ENCODE results near the gene EPS8L2. TPM values are rescaled to one million over a fixed set of nuclear protein-coding genes. Genes with fewer than 3 reads are reported as not detected.

The EPS8L2 gene
- total and polyA plus RNA-seq, 2 of the 13 experiments (the other 11 are each of a cell fraction or from before 2014, with no cell fraction given) = 89.3 to 416 TPM

- TF ChIP-seq JUN (CRISPR knock-in tag; IDR thresholded peaks at IDR 0.05) (no peak), REXO4 (CRISPR knock-in tag; IDR thresholded peaks at IDR 0.05; ENCODE audit: borderline replicate concordance) (no peak), ZNF510 (CRISPR knock-in tag; IDR thresholded peaks at IDR 0.05; ENCODE audit: low read depth) (no peak), ZMAT3 (CRISPR knock-in tag; conservative IDR thresholded peaks at IDR 0.05) (no peak), SMAD3 (CRISPR knock-in tag; IDR thresholded peaks at IDR 0.05) (no peak), NR1H2 (CRISPR knock-in tag; IDR thresholded peaks at IDR 0.05; ENCODE audit: borderline replicate concordance, low read depth) (no peak), ZNF224 (CRISPR knock-in tag; IDR thresholded peaks at IDR 0.05) (no peak), NKX3-1 (CRISPR knock-in tag; IDR thresholded peaks at IDR 0.05) (no peak), ZNF746 (CRISPR knock-in tag; IDR thresholded peaks at IDR 0.05) (no peak), SALL2 (CRISPR knock-in tag; IDR thresholded peaks at IDR 0.05) (no peak), GFI1 (CRISPR knock-in tag; IDR thresholded peaks at IDR 0.05; ENCODE audit: borderline replicate concordance) (no peak), NPAS2 (CRISPR knock-in tag; IDR thresholded peaks at IDR 0.05; ENCODE audit: borderline replicate concordance) (no peak), ZBTB7A (CRISPR knock-in tag; IDR thresholded peaks at IDR 0.05) (0 out of 2 replicates have a peak, but pooled peaks have one; percentile 42), ZNF570 (CRISPR knock-in tag; IDR thresholded peaks at IDR 0.05; ENCODE audit: borderline replicate concordance) (no peak), ZNF720 (CRISPR knock-in tag; IDR thresholded peaks at IDR 0.05) (no peak), ZNF550 (CRISPR knock-in tag; IDR thresholded peaks at IDR 0.05; ENCODE audit: borderline replicate concordance) (no peak)
- TF ChIP-seq, protein P1, sequence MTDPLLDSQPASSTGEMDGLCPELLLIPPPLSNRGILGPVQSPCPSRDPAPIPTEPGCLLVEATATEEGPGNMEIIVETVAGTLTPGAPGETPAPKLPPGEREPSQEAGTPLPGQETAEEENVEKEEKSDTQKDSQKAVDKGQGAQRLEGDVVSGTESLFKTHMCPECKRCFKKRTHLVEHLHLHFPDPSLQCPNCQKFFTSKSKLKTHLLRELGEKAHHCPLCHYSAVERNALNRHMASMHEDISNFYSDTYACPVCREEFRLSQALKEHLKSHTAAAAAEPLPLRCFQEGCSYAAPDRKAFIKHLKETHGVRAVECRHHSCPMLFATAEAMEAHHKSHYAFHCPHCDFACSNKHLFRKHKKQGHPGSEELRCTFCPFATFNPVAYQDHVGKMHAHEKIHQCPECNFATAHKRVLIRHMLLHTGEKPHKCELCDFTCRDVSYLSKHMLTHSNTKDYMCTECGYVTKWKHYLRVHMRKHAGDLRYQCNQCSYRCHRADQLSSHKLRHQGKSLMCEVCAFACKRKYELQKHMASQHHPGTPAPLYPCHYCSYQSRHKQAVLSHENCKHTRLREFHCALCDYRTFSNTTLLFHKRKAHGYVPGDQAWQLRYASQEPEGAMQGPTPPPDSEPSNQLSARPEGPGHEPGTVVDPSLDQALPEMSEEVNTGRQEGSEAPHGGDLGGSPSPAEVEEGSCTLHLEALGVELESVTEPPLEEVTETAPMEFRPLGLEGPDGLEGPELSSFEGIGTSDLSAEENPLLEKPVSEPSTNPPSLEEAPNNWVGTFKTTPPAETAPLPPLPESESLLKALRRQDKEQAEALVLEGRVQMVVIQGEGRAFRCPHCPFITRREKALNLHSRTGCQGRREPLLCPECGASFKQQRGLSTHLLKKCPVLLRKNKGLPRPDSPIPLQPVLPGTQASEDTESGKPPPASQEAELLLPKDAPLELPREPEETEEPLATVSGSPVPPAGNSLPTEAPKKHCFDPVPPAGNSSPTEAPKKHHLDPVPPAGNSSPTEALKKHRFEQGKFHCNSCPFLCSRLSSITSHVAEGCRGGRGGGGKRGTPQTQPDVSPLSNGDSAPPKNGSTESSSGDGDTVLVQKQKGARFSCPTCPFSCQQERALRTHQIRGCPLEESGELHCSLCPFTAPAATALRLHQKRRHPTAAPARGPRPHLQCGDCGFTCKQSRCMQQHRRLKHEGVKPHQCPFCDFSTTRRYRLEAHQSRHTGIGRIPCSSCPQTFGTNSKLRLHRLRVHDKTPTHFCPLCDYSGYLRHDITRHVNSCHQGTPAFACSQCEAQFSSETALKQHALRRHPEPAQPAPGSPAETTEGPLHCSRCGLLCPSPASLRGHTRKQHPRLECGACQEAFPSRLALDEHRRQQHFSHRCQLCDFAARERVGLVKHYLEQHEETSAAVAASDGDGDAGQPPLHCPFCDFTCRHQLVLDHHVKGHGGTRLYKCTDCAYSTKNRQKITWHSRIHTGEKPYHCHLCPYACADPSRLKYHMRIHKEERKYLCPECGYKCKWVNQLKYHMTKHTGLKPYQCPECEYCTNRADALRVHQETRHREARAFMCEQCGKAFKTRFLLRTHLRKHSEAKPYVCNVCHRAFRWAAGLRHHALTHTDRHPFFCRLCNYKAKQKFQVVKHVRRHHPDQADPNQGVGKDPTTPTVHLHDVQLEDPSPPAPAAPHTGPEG (CRISPR knock-in tag; IDR thresholded peaks at IDR 0.05) = no peak
- TF ChIP-seq, protein P2, sequence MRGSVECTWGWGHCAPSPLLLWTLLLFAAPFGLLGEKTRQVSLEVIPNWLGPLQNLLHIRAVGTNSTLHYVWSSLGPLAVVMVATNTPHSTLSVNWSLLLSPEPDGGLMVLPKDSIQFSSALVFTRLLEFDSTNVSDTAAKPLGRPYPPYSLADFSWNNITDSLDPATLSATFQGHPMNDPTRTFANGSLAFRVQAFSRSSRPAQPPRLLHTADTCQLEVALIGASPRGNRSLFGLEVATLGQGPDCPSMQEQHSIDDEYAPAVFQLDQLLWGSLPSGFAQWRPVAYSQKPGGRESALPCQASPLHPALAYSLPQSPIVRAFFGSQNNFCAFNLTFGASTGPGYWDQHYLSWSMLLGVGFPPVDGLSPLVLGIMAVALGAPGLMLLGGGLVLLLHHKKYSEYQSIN (CRISPR knock-in tag; IDR thresholded peaks at IDR 0.05; ENCODE audit: borderline replicate concordance) = no peak
- TF ChIP-seq, protein P3, sequence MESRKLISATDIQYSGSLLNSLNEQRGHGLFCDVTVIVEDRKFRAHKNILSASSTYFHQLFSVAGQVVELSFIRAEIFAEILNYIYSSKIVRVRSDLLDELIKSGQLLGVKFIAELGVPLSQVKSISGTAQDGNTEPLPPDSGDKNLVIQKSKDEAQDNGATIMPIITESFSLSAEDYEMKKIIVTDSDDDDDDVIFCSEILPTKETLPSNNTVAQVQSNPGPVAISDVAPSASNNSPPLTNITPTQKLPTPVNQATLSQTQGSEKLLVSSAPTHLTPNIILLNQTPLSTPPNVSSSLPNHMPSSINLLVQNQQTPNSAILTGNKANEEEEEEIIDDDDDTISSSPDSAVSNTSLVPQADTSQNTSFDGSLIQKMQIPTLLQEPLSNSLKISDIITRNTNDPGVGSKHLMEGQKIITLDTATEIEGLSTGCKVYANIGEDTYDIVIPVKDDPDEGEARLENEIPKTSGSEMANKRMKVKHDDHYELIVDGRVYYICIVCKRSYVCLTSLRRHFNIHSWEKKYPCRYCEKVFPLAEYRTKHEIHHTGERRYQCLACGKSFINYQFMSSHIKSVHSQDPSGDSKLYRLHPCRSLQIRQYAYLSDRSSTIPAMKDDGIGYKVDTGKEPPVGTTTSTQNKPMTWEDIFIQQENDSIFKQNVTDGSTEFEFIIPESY (CRISPR knock-in tag; IDR thresholded peaks at IDR 0.05) = no peak
Measured at GRCh38 chr11:776561-777287, 70.7 kb downstream of the EPS8L2 start (continued).

All from HepG2 (cell line).